ENCODE measurements around the gene LALBA.
"Not testable (repeated sequence)": the region's sequence is repeated elsewhere in the genome, so short reads cannot be mapped to it uniquely, and the experiment has no call there.

Gene LALBA

GRCh38 chr12:48532601-48533000, 37.2 kb downstream of the LALBA start:
- DNase-seq (ENCODE audit: low read depth in 1 of 2, low spot score in 1 of 2): no peak

- DNase-seq (ENCODE audit: low read depth in 1 of 2, low spot score in 1 of 2): no peak
Measured at GRCh38 chr12:48527891-48528670, 41.8 kb downstream of the LALBA start.

GRCh38 chr12:48525332-48525731, 44.5 kb downstream of the LALBA start, which contains the start of gene OR8S1:
Gene OR8S1 (plus strand): TSS chr12:48525632. CDS start chr12:48525632, 0 bp downstream.
- DNase-seq (ENCODE audit: low read depth in 1 of 2, low spot score in 1 of 2): no peak

- not testable (repeated sequence) for DNase-seq (ENCODE audit: low read depth in 1 of 2, low spot score in 1 of 2)
Measured at GRCh38 chr12:48520381-48520780, 49.5 kb downstream of the LALBA start.

Data from stimulated activated CD4-positive, alpha-beta T cell treated with anti-CD3 and anti-CD28 coated beads, Interleukin-15, amount 100 ng/mL, for 1 hour (primary cell).